Panc1 (cell line): Measurements from ENCODE around the gene HRCT1. TPM values are rescaled to one million over a fixed set of nuclear protein-coding genes. Genes with fewer than 3 reads are reported as not detected.

Experiments
- ATAC-seq: fragments of 200-7000 bp; cut with Tn5 transposase; 2 replicates; pipeline ENCODE4 v1.9.1; 2020; ENCODE audit warnings: mild to moderate bottlenecking, moderate library complexity
- BruUV-seq: library from RNA; stranded (reverse); fragments of 400-500 nt; replicated peaks from 2 replicates; lab custom pipeline; 2021; lab: Mats Ljungman, UMichigan
- CTCF ChIA-PET: fragments of 300-600 bp; sonication (Branson Sonifier 250); formaldehyde crosslinking; loops from one replicate; lab custom pipeline; 2022; ENCODE audit warnings: antibody characterized with exemption; lab: Charles Lee
- POLR2A ChIA-PET: fragments of 300-600 bp; sonication (Branson Sonifier 250); formaldehyde crosslinking; loops from one replicate; lab custom pipeline; 2022; ENCODE audit warnings: antibody characterized with exemption; lab: Charles Lee
- DNase-seq: peaks from one replicate; pipeline ENCODE4 v3.0.0-alpha.2; 2010; ENCODE audit warnings: low read depth, low spot score
- H3K27ac ChIP-seq: 2 replicates; pipeline ENCODE4 v1.5.1; 2011; ENCODE audit warnings: mild to moderate bottlenecking, low read length, inconsistent platforms
- H3K27me3 ChIP-seq: fragments of 200-500 bp; sonication (Bioruptor generic); 2 replicates; pipeline ENCODE4 v1.6.0; 2014; ENCODE audit warnings: low read length, inconsistent platforms; ENCODE audit not compliant: control insufficient read depth, insufficient read depth
- H3K36me3 ChIP-seq: fragments of 200-500 bp; sonication (Bioruptor generic); 2 replicates; pipeline ENCODE4 v1.5.1; 2014; ENCODE audit warnings: inconsistent platforms, mild to moderate bottlenecking, low read length, moderate library complexity; ENCODE audit not compliant: control insufficient read depth, insufficient read depth
- H3K4me1 ChIP-seq: 2 replicates; pipeline ENCODE4 v1.5.1; 2011; ENCODE audit warnings: inconsistent platforms, mild to moderate bottlenecking, low read length, moderate library complexity; ENCODE audit not compliant: control insufficient read depth, insufficient read depth
- H3K4me3 ChIP-seq, 2 experiments: 2 replicates each; pipeline ENCODE4 v1.5.1; 2011 to 2012; ENCODE audit warnings: low read depth in 2 of 2, low read length in 2 of 2, mild to moderate bottlenecking in 2 of 2, inconsistent platforms in 1 of 2, moderate library complexity in 1 of 2
- H3K9me3 ChIP-seq: fragments of 200-500 bp; sonication (Bioruptor generic); 2 replicates; pipeline ENCODE4 v1.5.1; 2014; ENCODE audit warnings: low read depth, mild to moderate bottlenecking, inconsistent platforms, low read length, moderate library complexity; ENCODE audit not compliant: control insufficient read depth, insufficient read depth
- POLR2AphosphoS5 ChIP-seq: IDR thresholded peaks from 2 replicates; pipeline ENCODE4 v1.6.1; 2012; ENCODE audit warnings: mild to moderate bottlenecking, low read depth, low read length, moderate library complexity
- SIN3A ChIP-seq: IDR thresholded peaks from 2 replicates; pipeline ENCODE4 v1.6.1; 2012; ENCODE audit warnings: low read depth, mild to moderate bottlenecking, low read length, moderate library complexity, borderline replicate concordance; ENCODE audit not compliant: insufficient read depth
- TCF7L2 ChIP-seq: IDR thresholded peaks from 2 replicates; pipeline ENCODE4 v1.6.1; 2011; ENCODE audit warnings: mild to moderate bottlenecking, low read depth, low read length, inconsistent platforms
- in situ Hi-C: cut with HindIII; loops from 2 replicates; pipeline ENCODE4 v1.10.0; 2016; ENCODE audit warnings: low sequenced_read_pairs, low pct_unique_long_range_greater_than_20kb
- intact Hi-C: fragments of 100-400 bp; cut with micrococcal nuclease; formaldehyde crosslinking; loops from one replicate; pipeline ENCODE4 v1.10.0; 2022; ENCODE audit not compliant: unreplicated experiment
- total RNA-seq: library from RNA; stranded (reverse); gene quantifications from one replicate; pipeline ENCODE4 v1.2.1, GENCODE V29; 2021; ENCODE audit not compliant: unreplicated experiment
- TF ChIP-seq, protein P1 (sequence below), 2 experiments: IDR thresholded peaks; 2 replicates each; pipeline ENCODE4 v1.6.1; 2011 to 2012; ENCODE audit warnings: low read depth in 2 of 2, control low read depth in 1 of 2, low read length in 1 of 2, mild to moderate bottlenecking in 1 of 2, moderate library complexity in 1 of 2; ENCODE audit not compliant: insufficient read depth in 1 of 2
- TF ChIP-seq, protein P2 (sequence below): fragments of 450-650 bp; IDR thresholded peaks from 2 replicates; pipeline ENCODE4 v1.5.1; 2017; ENCODE audit warnings: mild to moderate bottlenecking

Gene HRCT1
- total RNA-seq, 1 experiment from 2014 or later: not detected

GRCh38 chr9:35899021-35899420 lies 7.0 kb upstream of the HRCT1 start:
- 0 out of 2 replicates have a peak, but pooled peaks cover 2% of the 10 kb centered on the region for H3K27me3 ChIP-seq
- no peak overlapping the region for H3K4me3 ChIP-seq
- H3K27ac ChIP-seq: no peak overlapping the region
- ATAC-seq: no peak
- no TSS peak for BruUV-seq
- TF ChIP-seq POLR2AphosphoS5 (no peak), SIN3A (no peak), TCF7L2 (no peak)
- TF ChIP-seq, protein P1, sequence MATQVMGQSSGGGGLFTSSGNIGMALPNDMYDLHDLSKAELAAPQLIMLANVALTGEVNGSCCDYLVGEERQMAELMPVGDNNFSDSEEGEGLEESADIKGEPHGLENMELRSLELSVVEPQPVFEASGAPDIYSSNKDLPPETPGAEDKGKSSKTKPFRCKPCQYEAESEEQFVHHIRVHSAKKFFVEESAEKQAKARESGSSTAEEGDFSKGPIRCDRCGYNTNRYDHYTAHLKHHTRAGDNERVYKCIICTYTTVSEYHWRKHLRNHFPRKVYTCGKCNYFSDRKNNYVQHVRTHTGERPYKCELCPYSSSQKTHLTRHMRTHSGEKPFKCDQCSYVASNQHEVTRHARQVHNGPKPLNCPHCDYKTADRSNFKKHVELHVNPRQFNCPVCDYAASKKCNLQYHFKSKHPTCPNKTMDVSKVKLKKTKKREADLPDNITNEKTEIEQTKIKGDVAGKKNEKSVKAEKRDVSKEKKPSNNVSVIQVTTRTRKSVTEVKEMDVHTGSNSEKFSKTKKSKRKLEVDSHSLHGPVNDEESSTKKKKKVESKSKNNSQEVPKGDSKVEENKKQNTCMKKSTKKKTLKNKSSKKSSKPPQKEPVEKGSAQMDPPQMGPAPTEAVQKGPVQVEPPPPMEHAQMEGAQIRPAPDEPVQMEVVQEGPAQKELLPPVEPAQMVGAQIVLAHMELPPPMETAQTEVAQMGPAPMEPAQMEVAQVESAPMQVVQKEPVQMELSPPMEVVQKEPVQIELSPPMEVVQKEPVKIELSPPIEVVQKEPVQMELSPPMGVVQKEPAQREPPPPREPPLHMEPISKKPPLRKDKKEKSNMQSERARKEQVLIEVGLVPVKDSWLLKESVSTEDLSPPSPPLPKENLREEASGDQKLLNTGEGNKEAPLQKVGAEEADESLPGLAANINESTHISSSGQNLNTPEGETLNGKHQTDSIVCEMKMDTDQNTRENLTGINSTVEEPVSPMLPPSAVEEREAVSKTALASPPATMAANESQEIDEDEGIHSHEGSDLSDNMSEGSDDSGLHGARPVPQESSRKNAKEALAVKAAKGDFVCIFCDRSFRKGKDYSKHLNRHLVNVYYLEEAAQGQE (IDR thresholded peaks at IDR 0.05; ENCODE audit: insufficient read depth in 1 of 2, low read depth in 2 of 2, low read length in 1 of 2): no peak
- TF ChIP-seq, protein P2, sequence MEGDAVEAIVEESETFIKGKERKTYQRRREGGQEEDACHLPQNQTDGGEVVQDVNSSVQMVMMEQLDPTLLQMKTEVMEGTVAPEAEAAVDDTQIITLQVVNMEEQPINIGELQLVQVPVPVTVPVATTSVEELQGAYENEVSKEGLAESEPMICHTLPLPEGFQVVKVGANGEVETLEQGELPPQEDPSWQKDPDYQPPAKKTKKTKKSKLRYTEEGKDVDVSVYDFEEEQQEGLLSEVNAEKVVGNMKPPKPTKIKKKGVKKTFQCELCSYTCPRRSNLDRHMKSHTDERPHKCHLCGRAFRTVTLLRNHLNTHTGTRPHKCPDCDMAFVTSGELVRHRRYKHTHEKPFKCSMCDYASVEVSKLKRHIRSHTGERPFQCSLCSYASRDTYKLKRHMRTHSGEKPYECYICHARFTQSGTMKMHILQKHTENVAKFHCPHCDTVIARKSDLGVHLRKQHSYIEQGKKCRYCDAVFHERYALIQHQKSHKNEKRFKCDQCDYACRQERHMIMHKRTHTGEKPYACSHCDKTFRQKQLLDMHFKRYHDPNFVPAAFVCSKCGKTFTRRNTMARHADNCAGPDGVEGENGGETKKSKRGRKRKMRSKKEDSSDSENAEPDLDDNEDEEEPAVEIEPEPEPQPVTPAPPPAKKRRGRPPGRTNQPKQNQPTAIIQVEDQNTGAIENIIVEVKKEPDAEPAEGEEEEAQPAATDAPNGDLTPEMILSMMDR: no peak
- intact Hi-C loops: no loop called here
- H3K36me3 ChIP-seq: no peaks in the 10 kb centered on the region
- no peaks in the 10 kb centered on the region for H3K9me3 ChIP-seq
- CTCF ChIA-PET: interaction anchor here (0.7 to 1.4 kb wide), 2 partner anchors 12 to 141 kb away, joined by 3 read pairs; no protein-coding TSS in a partner anchor
- DNase-seq: no peak
- in situ Hi-C loops: no loop called here
- POLR2A ChIA-PET: no interaction called here
- peaks cover 13% of the 10 kb centered on the region for H3K4me1 ChIP-seq

DNA sequence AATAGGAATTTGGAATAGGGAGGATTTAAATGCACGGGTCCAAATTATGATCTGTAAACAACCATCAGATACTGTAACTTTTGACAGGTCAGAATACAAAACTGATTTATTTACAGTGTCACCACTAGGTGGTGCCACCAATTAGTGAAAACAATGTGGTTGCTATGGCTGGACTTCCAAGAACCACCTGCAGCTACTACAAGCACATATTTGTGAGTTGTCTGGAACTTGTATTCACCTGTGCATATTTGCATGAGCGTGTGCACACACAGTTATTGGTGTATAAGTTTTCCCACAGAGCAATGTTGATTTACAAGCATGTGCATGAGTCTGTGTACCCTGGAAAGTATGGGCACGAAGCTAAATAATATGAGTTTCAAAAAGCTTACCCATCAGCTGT lies 3.0 kb upstream of the HRCT1 start:
- peaks cover 50% of the 10 kb centered on the region for H3K4me1 ChIP-seq
- peak; percentile 47 for ATAC-seq
- CTCF ChIA-PET: interaction anchor here (0.6 to 2.2 kb wide), 9 partner anchors 9 to 278 kb away, joined by 3 to 18 read pairs (median 5); no protein-coding TSS in a partner anchor
- in situ Hi-C loops: no loop called here
- H3K36me3 ChIP-seq: no peaks in the 10 kb centered on the region
- intact Hi-C loops: loop anchor here (5.0 kb wide), 1 partner anchor 44 kb away; no protein-coding TSS in a partner anchor
- TF ChIP-seq TCF7L2: no peak
- TF ChIP-seq SIN3A: no peak
- TF ChIP-seq, protein P2: no peak
- TF ChIP-seq, protein P1 (IDR thresholded peaks at IDR 0.05; ENCODE audit: insufficient read depth in 1 of 2, low read depth in 2 of 2, low read length in 1 of 2): no peak
- TF ChIP-seq POLR2AphosphoS5: no peak
- 0 out of 2 replicates have a peak, but pooled peaks cover 2% of the 10 kb centered on the region for H3K27me3 ChIP-seq
- H3K4me3 ChIP-seq: no peak overlapping the region
- BruUV-seq: no TSS peak
- POLR2A ChIA-PET: interaction anchor here (0.7 kb wide), 1 partner anchor 310 kb away, joined by 10 read pairs; no protein-coding TSS in a partner anchor
- DNase-seq: no peak
- no peaks in the 10 kb centered on the region for H3K9me3 ChIP-seq
- H3K27ac ChIP-seq: no peak overlapping the region
